Hepatocyte (in vitro differentiated cells): Measurements from ENCODE around the gene ERC2.

ENCODE experiments used
- CTCF ChIP-seq: fragments of 200-600 bp; sonication (generic); IDR thresholded peaks from 2 replicates; pipeline ENCODE4 v1.5.1; 2016; ENCODE audit warnings: antibody characterized with exemption, mild to moderate bottlenecking; ENCODE audit not compliant: poor library complexity
- EZH2 ChIP-seq: fragments of 200-600 bp; sonication (generic); IDR thresholded peaks from 2 replicates; pipeline ENCODE4 v1.6.1; 2016; ENCODE audit warnings: antibody characterized with exemption, mild to moderate bottlenecking, borderline replicate concordance

GRCh38 chr3:55546866-55547669 is 921.2 kb downstream of the ERC2 start:
- TF ChIP-seq CTCF (no peak), EZH2 (no peak)
